OCI-LY3 (cell line): ENCODE measurements around the gene COX6B2.

Experiments
- H2AFZ ChIP-seq: fragments of 200-600, 300-600 bp; shearing (Covaris generic); 2 replicates; pipeline ENCODE4 v1.6.0; 2014; ENCODE audit warnings: antibody characterized with exemption, low read depth, low read length
- H3K27ac ChIP-seq: fragments of 200-600, 300-600 bp; sonication (generic); 2 replicates; pipeline ENCODE4 v1.5.1; 2014; ENCODE audit warnings: mild to moderate bottlenecking, low read length, moderate library complexity, mixed read lengths
- H3K27me3 ChIP-seq: fragments of 200-600, 300-600 bp; sonication (generic); 2 replicates; pipeline ENCODE4 v1.6.1; 2014; ENCODE audit warnings: low read depth, low read length, mixed read lengths
- H3K36me3 ChIP-seq: fragments of 200-600, 300-600 bp; sonication (generic); replicated peaks from 2 replicates; pipeline ENCODE3; 2014; ENCODE audit warnings: low read depth, low read length, mixed read lengths
- H3K4me1 ChIP-seq: fragments of 300-600, 200-600 bp; sonication (generic); 2 replicates; pipeline ENCODE4 v1.6.1; 2014; ENCODE audit warnings: low read length, mixed read lengths
- H3K4me2 ChIP-seq: fragments of 200-600, 300-600 bp; sonication (generic); 2 replicates; pipeline ENCODE4 v1.6.1; 2014; ENCODE audit warnings: low read length, mixed read lengths
- H3K4me3 ChIP-seq: fragments of 300-600, 200-600 bp; sonication (generic); 2 replicates; pipeline ENCODE4 v1.5.1; 2014; ENCODE audit warnings: antibody characterized with exemption, mild to moderate bottlenecking, low read length, moderate library complexity
- H3K79me2 ChIP-seq: fragments of 300-600, 200-600 bp; shearing (Covaris generic); 2 replicates; pipeline ENCODE4 v1.6.1; 2014; ENCODE audit warnings: mild to moderate bottlenecking, low read length, mixed read lengths
- H3K9ac ChIP-seq: fragments of 300-600, 200-600 bp; shearing (Covaris generic); 2 replicates; pipeline ENCODE4 v1.6.0; 2014; ENCODE audit warnings: mild to moderate bottlenecking, low read length, moderate library complexity
- H3K9me3 ChIP-seq: fragments of 200-600, 300-600 bp; shearing (Covaris generic); 2 replicates; pipeline ENCODE4 v1.6.1; 2014; ENCODE audit warnings: low read length, mixed read lengths; ENCODE audit not compliant: insufficient read depth
- H4K20me1 ChIP-seq: fragments of 200-600, 300-600 bp; sonication (generic); 2 replicates; pipeline ENCODE4 v1.6.1; 2016; ENCODE audit warnings: low read length, mixed read lengths; ENCODE audit not compliant: insufficient read depth
- EZH2phosphoT487 ChIP-seq: fragments of 200-600 bp; shearing (Covaris generic); IDR thresholded peaks from 2 replicates; pipeline ENCODE4 v1.6.1; 2018; ENCODE audit warnings: antibody characterized with exemption, mixed run types, low read depth
- TF ChIP-seq, protein P1 (sequence below): fragments of 200-600, 300-600 bp; sonication (generic); IDR thresholded peaks from 2 replicates; pipeline ENCODE4 v1.5.1; 2014; ENCODE audit warnings: antibody characterized with exemption, low read length, low read depth

Gene COX6B2

DNA sequence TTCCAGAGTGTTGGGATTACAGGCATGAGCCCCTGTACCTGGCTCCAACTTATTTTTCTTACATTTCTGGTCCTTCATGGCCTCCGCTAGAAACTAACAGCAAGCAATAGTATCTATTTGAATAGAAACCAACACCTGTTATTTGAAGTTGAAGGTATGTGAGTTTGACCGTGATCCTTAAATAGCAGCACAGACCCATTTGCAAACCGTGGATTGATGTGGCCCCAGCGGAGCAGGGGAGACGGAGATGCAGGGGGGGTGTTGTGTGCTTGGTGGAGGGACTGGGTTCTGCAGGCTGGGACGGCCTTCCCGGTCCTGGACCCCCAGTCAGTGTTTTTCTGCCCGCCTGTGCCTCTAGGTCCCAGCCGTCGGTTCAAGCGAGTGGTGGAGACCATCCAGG lies 46.2 kb downstream of the COX6B2 start:
- no peak overlapping the region for H3K4me3 ChIP-seq
- H3K27ac ChIP-seq: no peak overlapping the region
- H3K36me3 ChIP-seq: no peaks in the 10 kb centered on the region
- H3K9ac ChIP-seq: no peak overlapping the region
- H3K79me2 ChIP-seq: no peaks in the 10 kb centered on the region
- no peaks in the 10 kb centered on the region for H3K4me1 ChIP-seq
- no peaks in the 10 kb centered on the region for H3K27me3 ChIP-seq
- no peak for TF ChIP-seq EZH2phosphoT487
- TF ChIP-seq, protein P1, sequence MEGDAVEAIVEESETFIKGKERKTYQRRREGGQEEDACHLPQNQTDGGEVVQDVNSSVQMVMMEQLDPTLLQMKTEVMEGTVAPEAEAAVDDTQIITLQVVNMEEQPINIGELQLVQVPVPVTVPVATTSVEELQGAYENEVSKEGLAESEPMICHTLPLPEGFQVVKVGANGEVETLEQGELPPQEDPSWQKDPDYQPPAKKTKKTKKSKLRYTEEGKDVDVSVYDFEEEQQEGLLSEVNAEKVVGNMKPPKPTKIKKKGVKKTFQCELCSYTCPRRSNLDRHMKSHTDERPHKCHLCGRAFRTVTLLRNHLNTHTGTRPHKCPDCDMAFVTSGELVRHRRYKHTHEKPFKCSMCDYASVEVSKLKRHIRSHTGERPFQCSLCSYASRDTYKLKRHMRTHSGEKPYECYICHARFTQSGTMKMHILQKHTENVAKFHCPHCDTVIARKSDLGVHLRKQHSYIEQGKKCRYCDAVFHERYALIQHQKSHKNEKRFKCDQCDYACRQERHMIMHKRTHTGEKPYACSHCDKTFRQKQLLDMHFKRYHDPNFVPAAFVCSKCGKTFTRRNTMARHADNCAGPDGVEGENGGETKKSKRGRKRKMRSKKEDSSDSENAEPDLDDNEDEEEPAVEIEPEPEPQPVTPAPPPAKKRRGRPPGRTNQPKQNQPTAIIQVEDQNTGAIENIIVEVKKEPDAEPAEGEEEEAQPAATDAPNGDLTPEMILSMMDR: no peak
- H3K4me2 ChIP-seq: no peak overlapping the region
- H4K20me1 ChIP-seq: no peaks in the 10 kb centered on the region
- H2AFZ ChIP-seq: no peak overlapping the region
- no peaks in the 10 kb centered on the region for H3K9me3 ChIP-seq

DNA sequence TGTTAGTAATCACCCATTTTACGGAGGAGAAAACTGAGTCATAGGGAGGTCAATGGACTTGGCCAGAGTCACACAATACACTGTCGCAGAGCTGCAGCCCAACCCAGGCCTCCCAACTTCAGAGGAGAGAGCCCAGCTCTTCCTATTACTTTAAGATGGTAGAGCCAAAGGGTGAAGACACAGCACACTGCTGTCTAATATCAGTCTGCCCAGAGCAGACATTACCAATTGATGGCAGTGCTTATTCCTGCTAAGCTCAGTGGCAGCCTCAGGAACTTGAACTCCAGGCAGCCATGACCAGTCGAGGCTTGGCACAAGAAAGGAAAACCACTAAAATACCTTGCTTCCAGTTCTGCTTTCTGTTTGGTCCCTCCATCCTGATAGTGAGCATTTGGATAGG lies 47.8 kb downstream of the COX6B2 start:
- Histone ChIP-seq H3K9ac (no peak overlapping the region), H3K27ac (no peak overlapping the region), H3K36me3 (no peaks in the 10 kb centered on the region)

DNA sequence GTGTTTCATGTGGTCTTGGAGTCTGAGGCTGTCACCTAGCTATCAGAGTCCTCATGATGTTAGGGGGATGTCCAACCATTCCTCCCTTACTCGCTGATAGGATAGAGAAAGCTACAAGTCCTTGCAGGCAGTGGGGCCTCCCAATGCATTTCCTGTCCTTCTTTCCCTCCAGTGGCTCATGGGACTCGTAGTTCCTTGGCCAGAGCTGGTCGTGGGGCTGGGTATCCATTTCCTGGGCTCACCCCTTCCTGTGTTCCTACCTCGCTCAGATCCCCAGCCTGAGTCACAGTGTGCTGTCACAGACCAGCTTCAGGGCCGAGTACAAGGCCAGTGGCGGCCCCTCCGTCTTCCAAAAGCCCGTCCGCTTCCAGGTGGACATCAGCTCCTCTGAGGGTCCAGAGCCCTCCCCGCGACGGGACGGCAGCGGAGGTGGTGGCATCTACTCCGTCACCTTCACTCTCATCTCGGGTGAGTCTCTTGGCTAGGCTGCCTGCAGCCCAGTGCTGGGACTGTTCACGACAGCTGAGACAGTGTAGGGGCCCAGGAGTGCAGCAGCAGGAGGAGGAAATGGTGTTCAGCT lies 48.4 kb downstream of the COX6B2 start:
- H3K4me2 ChIP-seq: no peak overlapping the region
- no peak overlapping the region for H3K27ac ChIP-seq
- H2AFZ ChIP-seq: no peak overlapping the region
- no peak overlapping the region for H3K4me3 ChIP-seq
- peaks cover 9% of the 10 kb centered on the region; the same call in 1 of the 2 replicates for H3K4me1 ChIP-seq
- H3K9ac ChIP-seq: no peak overlapping the region
- H3K79me2 ChIP-seq: no peaks in the 10 kb centered on the region
- TF ChIP-seq, protein P1: no peak
- no peak for TF ChIP-seq EZH2phosphoT487
- no peaks in the 10 kb centered on the region for H3K36me3 ChIP-seq
- no peaks in the 10 kb centered on the region for H4K20me1 ChIP-seq
- no peaks in the 10 kb centered on the region for H3K27me3 ChIP-seq
- H3K9me3 ChIP-seq: no peaks in the 10 kb centered on the region

More for the DNA sequence above, 47.8 kb downstream of the COX6B2 start:
- Histone ChIP-seq H3K4me2 (no peak overlapping the region), H3K4me3 (no peak overlapping the region), H3K79me2 (no peaks in the 10 kb centered on the region), H4K20me1 (no peaks in the 10 kb centered on the region), H3K9me3 (no peaks in the 10 kb centered on the region), H3K27me3 (no peaks in the 10 kb centered on the region), H2AFZ (no peak overlapping the region), H3K4me1 (0 out of 2 replicates have a peak, but pooled peaks cover 4% of the 10 kb centered on the region)
- no peak for TF ChIP-seq EZH2phosphoT487

DNA sequence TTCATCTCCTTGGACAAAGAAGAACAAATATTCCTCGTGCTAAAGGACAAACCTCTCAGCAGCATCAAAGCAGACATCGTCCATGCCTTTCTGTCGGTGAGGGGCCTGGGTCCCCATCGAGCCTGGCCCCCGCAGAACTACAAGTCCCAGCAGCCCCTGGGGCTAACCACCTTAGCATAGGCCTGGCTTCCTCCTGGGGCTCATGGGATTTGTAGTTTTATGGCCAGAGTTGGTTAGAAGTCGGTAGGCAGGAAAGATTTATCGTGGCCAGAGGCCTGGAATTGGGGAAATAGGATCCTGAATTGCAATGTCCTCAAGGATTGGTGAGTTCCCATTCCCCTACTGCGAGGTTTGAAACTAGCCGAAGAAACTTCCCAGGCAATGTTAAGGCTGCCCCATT lies 49.0 kb downstream of the COX6B2 start:
- no peaks in the 10 kb centered on the region for H3K27me3 ChIP-seq
- no peak overlapping the region for H3K4me2 ChIP-seq
- H4K20me1 ChIP-seq: no peaks in the 10 kb centered on the region
- no peak overlapping the region for H3K9ac ChIP-seq
- TF ChIP-seq, protein P1: no peak
- TF ChIP-seq EZH2phosphoT487: no peak
- no peak overlapping the region for H3K27ac ChIP-seq
- H3K79me2 ChIP-seq: no peaks in the 10 kb centered on the region
- H2AFZ ChIP-seq: no peak overlapping the region
- H3K9me3 ChIP-seq: no peaks in the 10 kb centered on the region
- H3K36me3 ChIP-seq: no peaks in the 10 kb centered on the region
- no peak overlapping the region for H3K4me3 ChIP-seq
- peaks cover 10% of the 10 kb centered on the region; the same call in 1 of the 2 replicates for H3K4me1 ChIP-seq
